ENCODE results near the gene C6orf15. TPM values are rescaled to one million over a fixed set of nuclear protein-coding genes. Genes with fewer than 3 reads are reported as not detected.

C6orf15 gene
- total and polyA plus RNA-seq, 2 of the 8 experiments (the other 6 are each of a cell fraction or from before 2014, with no cell fraction given) = not detected

DNA sequence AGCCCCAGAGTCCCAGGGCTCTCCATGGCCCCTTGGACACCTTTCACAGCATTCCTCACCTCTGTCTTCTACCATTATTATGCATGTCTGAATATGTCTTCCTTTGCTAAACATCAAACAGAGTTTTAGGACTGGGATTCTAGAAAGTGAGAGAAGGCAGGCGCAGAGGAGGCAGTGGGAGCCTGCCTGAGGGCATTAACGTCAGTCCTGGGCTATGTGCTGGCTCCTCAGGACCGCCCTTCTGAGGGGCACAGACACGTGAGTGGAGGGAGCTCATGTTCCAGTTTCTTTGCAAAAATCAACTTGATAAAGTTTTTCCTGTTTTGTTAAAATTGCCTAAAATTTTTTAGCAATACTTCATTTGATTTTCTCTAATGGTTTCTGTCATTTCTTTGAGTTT is 38.0 kb downstream of the C6orf15 start:
- H3K4ac ChIP-seq (replicated peaks; ENCODE audit: insufficient read length, low read depth, low read length) = no peak overlapping the region
- DNase-seq (ENCODE audit: low read depth in 1 of 2, low spot score in 2 of 2) (no peak), FAIRE-seq (no peak)
- H3K27ac ChIP-seq (ENCODE audit: low read depth, low read length) = no peak overlapping the region
- H2BK5ac ChIP-seq (ENCODE audit: low read depth, low read length) = no peak overlapping the region
- WGBS, 2 experiments (ENCODE audit: extremely low coverage in 1 of 2, insufficient coverage in 1 of 2, insufficient read length in 1 of 2, insufficient replicate concordance in 2 of 2, low coverage in 1 of 2, low lambda C conversion rate in 2 of 2, missing lambda C conversion rate in 1 of 2) = 76% methylated on average over 4 of the region's 4 CpGs; no CpG with 5 or more reads in 1 of the 2 experiments
- H4K20me1 ChIP-seq (replicated peaks in 1 of 2; ENCODE audit: control insufficient read depth in 1 of 2, insufficient read depth in 2 of 2, low read length in 2 of 2) = no peaks in the 10 kb centered on the region
- H2BK12ac ChIP-seq (ENCODE audit: low read depth, low read length) = no peak overlapping the region
- TF ChIP-seq, protein P1, sequence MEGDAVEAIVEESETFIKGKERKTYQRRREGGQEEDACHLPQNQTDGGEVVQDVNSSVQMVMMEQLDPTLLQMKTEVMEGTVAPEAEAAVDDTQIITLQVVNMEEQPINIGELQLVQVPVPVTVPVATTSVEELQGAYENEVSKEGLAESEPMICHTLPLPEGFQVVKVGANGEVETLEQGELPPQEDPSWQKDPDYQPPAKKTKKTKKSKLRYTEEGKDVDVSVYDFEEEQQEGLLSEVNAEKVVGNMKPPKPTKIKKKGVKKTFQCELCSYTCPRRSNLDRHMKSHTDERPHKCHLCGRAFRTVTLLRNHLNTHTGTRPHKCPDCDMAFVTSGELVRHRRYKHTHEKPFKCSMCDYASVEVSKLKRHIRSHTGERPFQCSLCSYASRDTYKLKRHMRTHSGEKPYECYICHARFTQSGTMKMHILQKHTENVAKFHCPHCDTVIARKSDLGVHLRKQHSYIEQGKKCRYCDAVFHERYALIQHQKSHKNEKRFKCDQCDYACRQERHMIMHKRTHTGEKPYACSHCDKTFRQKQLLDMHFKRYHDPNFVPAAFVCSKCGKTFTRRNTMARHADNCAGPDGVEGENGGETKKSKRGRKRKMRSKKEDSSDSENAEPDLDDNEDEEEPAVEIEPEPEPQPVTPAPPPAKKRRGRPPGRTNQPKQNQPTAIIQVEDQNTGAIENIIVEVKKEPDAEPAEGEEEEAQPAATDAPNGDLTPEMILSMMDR (IDR thresholded peaks at IDR 0.05; ENCODE audit: control extremely low read depth in 1 of 3, insufficient read depth in 1 of 3, low read depth in 1 of 3, low read length in 3 of 3) = no peak
- TF ChIP-seq HDAC6 (IDR thresholded peaks at IDR 0.05; ENCODE audit: low read depth, low read length) = no peak
- TF ChIP-seq GTF2F1 (IDR thresholded peaks at IDR 0.05; ENCODE audit: borderline replicate concordance, low read depth, low read length) = no peak
- no peak for TF ChIP-seq EP300 (IDR thresholded peaks at IDR 0.05; ENCODE audit: borderline replicate concordance in 1 of 2, low read depth in 2 of 2, low read length in 2 of 2)
- ChIA-PET CTCF (ENCODE audit: partially characterized antibody) (interaction anchor here (1.3 kb wide), 1 partner anchor 131 kb away, joined by 7 read pairs; no protein-coding TSS in a partner anchor), POLR2A (ENCODE audit: partially characterized antibody) (no interaction called here)
- no peaks in the 10 kb centered on the region for H3K79me1 ChIP-seq (ENCODE audit: low read depth, low read length)
- no peaks in the 10 kb centered on the region for H3K9me3 ChIP-seq (ENCODE audit: insufficient read depth in 2 of 2, low read depth in 1 of 2, low read length in 1 of 2)
- H3K23ac ChIP-seq (ENCODE audit: insufficient read length) = no peak overlapping the region
- H3K18ac ChIP-seq (ENCODE audit: extremely low read depth, low read length) = no peak overlapping the region
- no peak overlapping the region for H4K91ac ChIP-seq (replicated peaks; ENCODE audit: insufficient read length, low read length)
- no peak overlapping the region for H2AFZ ChIP-seq (ENCODE audit: low read length)
- H2AK5ac ChIP-seq (ENCODE audit: low read depth, low read length) = no peak overlapping the region
- no peak overlapping the region for H2BK15ac ChIP-seq (ENCODE audit: low read length)
- peaks cover 4 to 16% (median 7%) of the 10 kb centered on the region in 4 experiments; a peak in 6 of 7 replicates for H3K4me1 ChIP-seq (replicated peaks in 1 of 4; ENCODE audit: control insufficient read depth in 3 of 4, insufficient read depth in 4 of 4, low read length in 3 of 4)
- no peak overlapping the region for H2BK120ac ChIP-seq (replicated peaks; ENCODE audit: low read depth, low read length)
- no peaks in the 10 kb centered on the region for H3K27me3 ChIP-seq (replicated peaks in 1 of 4; ENCODE audit: control insufficient read depth in 3 of 4, extremely low read depth in 1 of 4, insufficient read depth in 3 of 4, low read length in 3 of 4)
- H3K9ac ChIP-seq (replicated peaks in 1 of 4; ENCODE audit: extremely low read depth in 1 of 4, low read depth in 3 of 4, low read length in 3 of 4) = no peak overlapping the region
- no peak overlapping the region for H3K14ac ChIP-seq (ENCODE audit: insufficient read length)
- no peaks in the 10 kb centered on the region for H3K36me3 ChIP-seq (ENCODE audit: control insufficient read depth in 2 of 4, insufficient read depth in 4 of 4, low read length in 3 of 4)
- H3K79me2 ChIP-seq (ENCODE audit: control insufficient read depth in 1 of 2, insufficient read depth in 2 of 2, low read length in 2 of 2) = no peaks in the 10 kb centered on the region
- no peak overlapping the region for H2BK20ac ChIP-seq (ENCODE audit: low read length)
- no peak overlapping the region for H3K4me2 ChIP-seq (ENCODE audit: insufficient read depth in 1 of 2, low read depth in 2 of 2, low read length in 2 of 2)
- no peak overlapping the region for H4K8ac ChIP-seq (ENCODE audit: extremely low read depth, insufficient read depth, low read length)
- no peak overlapping the region for H4K5ac ChIP-seq (ENCODE audit: insufficient read length, low read depth, low read length)
- no peak overlapping the region for H3K4me3 ChIP-seq (ENCODE audit: extremely low read depth in 1 of 4, insufficient read depth in 2 of 4, low read depth in 3 of 4, low read length in 4 of 4)
- no peaks in the 10 kb centered on the region for H3K23me2 ChIP-seq (ENCODE audit: low read depth, low read length)
- no peak overlapping the region for H3K56ac ChIP-seq (replicated peaks; ENCODE audit: insufficient read length, low read depth, low read length)

Measured in H1 (cell line).